Caki2 (cell line): Measurements from ENCODE around the gene ALDH4A1. TPM values are rescaled to one million over a fixed set of nuclear protein-coding genes. Genes with fewer than 3 reads are reported as not detected.

Experiments used
- DNase-seq: peaks from one replicate; pipeline ENCODE4 v3.0.0-alpha.2; 2015; ENCODE audit warnings: low read depth
- in situ Hi-C: cut with HindIII; loops from 2 replicates; pipeline ENCODE4 v1.10.0; 2016; ENCODE audit warnings: low sequenced_read_pairs, low pct_unique_long_range_greater_than_20kb, mixed read lengths
- total RNA-seq: library from RNA; depleted of rRNA; stranded (reverse); fragments of >200 nt; shearing (Covaris generic); gene quantifications from 2 replicates; pipeline ENCODE4 v1.2.3, GENCODE V29; 2014; ENCODE audit warnings: low replicate concordance; rRNA removed

ALDH4A1 gene, protein sequence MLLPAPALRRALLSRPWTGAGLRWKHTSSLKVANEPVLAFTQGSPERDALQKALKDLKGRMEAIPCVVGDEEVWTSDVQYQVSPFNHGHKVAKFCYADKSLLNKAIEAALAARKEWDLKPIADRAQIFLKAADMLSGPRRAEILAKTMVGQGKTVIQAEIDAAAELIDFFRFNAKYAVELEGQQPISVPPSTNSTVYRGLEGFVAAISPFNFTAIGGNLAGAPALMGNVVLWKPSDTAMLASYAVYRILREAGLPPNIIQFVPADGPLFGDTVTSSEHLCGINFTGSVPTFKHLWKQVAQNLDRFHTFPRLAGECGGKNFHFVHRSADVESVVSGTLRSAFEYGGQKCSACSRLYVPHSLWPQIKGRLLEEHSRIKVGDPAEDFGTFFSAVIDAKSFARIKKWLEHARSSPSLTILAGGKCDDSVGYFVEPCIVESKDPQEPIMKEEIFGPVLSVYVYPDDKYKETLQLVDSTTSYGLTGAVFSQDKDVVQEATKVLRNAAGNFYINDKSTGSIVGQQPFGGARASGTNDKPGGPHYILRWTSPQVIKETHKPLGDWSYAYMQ
- 22.8 and 34.8 TPM in 2 replicates for total RNA-seq

DNA sequence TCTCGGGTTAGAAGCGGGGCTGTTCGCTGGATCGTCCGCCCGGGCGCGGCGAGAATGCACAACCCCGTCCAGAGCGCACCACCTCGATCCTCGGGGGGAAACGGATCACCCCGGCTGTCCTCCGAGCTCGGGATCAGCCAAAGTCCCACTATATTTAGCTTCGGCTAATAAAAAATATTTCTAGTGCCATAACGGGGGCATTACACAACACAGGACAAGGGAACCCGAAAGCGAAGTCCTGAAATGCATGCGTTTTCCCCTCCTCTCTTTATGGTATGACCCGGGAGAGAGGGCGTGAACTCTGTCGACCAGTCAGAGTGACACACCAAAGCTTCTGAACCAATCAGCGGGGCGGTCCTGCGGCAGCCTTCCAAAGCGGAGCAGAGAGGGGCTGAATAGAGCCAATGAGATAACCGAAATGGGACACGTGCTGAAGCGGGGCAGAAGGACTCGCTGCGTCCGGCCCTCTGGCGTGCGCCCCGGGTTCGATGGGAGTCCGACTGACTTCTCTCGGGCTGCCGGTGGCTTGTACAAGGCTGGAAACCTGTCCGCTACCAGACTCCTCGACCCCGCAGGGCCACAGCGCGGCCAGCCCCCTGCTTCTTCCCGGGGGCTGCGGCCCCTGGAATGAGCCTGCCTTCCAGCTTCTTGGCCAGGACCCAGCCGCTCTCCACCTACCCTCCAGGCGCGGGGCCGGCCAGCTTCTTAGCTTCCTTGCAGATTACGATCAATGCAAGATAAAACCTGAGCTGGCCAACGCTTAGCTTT, at the start of gene ALDH4A1:
Gene ALDH4A1, minus strand, starts transcription at position 33 of the 768 bp plus-strand sequence. Its CDS starts 32 bp downstream, at position 1.
- in situ Hi-C loops: no loop called here

DNA sequence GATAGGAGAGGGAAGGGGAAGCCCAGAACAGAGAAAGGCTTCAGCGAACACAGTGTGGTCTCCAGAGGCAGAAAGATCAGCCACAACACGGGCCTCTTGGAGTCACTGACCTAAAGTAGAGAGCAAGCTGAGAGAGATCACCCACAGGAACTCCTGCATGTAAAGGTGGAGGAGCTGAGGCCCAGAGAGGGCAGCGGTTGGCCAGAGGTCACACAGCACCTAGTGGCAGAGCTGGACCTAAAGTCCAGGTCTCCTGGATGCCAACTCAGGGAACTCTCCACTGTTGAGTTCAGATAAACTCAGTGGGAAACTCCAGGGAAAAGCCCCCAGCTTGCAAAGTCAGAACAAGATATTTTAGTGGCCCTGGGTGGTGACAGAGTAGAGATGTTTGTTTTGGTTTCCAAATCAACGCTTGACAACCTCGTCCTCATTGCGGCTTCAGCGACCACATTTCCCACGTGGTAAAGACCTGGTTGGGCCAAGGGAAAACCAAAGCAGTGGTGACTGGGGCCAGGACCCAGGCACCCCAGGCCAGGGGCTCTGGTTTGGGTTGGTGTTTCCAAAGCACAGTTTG, 49.5 kb upstream of the ALDH4A1 start:
- DNase-seq: no peak
- in situ Hi-C loops: no loop called here

More for the DNA sequence above, at the start of gene ALDH4A1:
- DNase-seq: peak; percentile 95

DNA sequence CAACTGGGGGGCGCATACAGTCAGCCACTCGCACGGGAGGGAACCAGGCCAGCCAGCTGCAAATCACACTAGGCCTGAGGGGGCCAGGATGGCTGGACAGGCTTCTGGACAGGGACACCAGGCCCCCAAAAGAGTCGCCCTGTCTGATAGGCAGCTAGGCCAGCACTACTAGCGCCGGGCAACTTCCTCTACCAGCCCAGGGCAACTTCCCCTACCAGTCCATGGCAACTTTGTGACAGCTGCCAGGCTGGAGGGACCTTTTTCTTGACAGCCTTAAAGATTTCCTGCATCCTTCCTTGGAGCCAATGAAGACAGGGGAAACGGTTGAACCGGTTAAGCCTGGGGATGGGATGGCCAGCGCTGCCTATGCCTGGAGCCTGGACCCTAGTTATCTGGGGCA, 49.1 kb upstream of the ALDH4A1 start:
- DNase-seq: no peak
- in situ Hi-C loops: no loop called here

DNA sequence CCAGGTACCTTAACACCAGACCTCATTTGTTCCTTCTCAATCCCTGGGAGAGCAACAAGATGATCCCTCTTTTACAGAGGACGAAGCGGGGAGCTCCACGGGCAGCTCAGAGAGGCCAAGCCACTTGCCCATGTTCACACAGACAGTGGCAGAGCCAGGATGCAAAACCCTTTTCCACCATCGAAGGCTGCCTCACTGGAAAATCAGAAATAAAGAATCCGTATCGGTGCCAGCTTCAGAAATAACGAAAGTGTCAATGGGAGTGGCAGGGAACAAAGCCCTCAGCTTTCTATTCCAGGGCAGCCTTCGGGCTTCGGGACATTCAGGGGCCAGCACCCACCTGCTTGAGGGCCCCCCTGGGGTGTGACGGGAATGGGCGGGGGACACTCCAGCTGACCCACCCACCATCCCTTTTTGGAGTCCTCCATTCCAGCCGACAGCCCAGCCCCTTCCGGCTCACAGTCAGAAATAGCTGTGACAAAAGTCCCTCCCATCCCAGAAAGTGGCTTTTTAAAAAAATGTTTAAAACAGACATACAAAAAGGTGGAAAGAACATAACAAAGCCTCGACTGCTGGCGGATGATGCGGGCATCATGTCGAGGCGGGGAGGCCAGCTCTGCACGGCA, 48.2 kb upstream of the ALDH4A1 start:
- no peak for DNase-seq
- in situ Hi-C loops: no loop called here

DNA sequence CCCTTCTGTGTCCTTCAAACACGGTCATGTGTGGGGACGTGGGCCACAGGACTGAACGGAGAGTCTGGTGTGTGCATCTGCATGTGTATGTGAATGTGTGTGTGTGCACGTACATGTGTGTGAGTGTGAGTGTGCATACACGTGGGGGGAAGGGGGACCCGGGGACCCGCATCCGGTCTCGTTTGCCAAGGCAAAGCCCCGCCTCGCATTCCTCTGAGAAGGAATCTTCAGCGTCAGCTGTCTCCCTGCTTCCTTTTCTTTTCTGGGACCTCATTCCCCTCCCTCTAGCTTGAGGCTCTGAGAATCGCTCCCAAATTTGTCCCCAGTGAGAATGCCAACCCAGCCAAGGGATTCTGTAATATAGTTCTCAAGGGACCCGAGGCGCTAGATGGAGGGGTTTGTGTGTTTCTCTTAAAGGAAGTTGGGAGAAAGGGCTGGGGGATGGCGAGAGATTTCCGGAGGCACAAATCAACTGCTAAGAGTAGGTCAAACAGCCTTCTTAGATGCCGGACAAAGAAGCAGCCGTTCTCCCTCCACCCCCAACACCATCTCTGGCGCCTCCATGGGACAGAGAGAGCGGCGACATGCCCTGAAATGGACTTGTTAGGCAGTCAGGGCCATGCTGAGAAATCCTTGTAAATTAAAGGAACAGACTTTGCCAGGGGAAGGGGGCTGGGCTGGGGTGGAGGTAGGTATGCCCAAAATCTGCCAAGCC, 47.5 kb upstream of the ALDH4A1 start:
- DNase-seq: peak; percentile 55
- in situ Hi-C loops: no loop called here

DNA sequence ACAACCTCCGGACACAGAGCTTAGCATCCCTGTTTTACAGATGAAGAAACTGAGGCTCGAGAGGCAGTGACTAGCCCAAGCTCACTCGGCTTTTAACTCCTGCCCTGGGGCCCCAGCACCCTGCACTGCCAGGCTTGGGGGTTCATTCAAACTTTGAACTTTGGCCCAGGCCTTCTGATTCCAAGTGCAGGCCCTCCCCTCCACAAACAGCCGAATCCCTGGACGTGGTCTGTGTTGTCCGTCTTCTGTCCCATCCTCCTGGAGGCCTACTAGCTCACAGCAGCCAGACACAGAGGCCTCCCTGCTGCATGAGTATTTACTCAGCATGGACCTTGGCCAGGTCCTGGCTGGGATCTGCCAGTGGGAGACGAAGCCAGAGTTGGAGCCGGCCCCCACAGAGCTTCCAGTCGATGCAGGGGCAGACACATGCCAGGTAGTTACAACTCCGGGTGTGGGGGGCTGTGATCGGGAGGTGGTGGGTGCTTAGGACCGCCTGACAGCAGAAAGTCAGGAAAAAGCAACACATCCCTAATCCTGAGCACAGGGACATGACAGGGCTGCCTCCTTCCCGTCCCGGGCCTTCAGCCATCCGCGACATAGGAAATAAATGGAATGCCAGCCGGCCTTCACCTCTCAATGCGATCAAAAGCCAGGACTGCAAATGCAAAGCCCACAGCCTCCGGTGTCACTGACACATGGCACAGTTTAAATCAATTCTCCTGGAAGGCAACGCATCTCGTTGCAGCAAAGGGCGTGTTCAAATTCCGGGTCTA, 46.7 kb upstream of the ALDH4A1 start:
- peak; percentile 56 for DNase-seq
- in situ Hi-C loops: no loop called here

DNA sequence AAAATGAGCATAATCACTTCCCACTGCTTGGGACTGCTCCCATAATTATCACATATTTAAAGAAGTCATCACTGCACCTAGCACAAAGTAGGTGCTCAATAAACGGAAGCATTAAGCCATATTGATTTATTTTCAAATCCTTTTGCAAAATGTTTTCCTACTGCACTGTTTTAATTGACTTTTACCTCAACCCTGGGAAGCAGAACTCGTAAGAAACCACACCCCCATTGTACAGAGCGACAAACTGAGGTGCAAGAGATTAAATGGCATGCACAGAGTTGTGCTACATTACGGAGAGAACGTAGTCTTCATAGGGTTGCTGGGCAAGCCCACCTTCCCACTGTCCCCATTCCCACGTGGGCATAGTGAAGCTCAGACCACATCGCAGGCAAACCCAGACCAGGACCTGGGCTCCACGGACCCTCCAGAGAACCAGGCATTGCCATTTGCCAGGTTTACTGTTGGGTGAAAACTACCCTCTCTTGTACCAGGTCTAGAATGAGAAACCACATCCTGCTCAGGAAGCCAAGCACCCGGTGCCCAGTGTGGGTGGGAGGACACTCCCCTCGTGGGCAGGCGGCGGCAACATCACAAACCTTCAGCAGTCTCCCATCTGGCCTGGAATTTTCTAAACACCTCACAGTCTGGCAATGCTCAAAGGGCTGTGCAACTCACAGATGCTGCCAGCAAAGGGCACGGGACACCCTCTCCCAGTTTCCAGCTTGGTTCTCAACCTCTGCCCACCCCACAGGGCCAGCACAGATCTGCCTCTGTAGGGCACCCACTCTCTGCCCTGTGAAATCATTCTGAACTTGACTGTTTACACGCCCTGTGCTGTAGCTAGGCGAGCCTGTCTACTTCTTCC, 45.9 kb upstream of the ALDH4A1 start:
- DNase-seq: no peak
- in situ Hi-C loops: no loop called here

DNA sequence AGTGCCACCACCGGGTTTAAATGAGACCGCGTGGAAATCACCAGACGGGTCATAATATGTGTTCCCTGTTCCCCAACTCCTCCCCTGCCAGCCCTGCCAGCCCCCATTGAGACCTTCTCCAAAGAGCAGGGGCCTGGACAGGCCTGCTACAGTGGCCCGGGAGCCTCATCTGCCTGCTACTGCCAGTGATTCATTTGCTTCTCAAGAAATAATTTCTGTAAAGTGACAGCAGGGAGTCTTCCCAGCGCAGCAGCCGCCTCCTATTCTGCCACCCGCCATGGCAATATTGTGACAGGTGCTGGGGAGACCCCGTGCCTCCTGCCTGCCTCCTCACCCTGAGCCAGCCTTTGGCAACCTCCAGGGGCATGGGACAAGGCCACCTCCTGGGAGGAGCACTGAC, 45.2 kb upstream of the ALDH4A1 start:
- DNase-seq: no peak
- in situ Hi-C loops: no loop called here

DNA sequence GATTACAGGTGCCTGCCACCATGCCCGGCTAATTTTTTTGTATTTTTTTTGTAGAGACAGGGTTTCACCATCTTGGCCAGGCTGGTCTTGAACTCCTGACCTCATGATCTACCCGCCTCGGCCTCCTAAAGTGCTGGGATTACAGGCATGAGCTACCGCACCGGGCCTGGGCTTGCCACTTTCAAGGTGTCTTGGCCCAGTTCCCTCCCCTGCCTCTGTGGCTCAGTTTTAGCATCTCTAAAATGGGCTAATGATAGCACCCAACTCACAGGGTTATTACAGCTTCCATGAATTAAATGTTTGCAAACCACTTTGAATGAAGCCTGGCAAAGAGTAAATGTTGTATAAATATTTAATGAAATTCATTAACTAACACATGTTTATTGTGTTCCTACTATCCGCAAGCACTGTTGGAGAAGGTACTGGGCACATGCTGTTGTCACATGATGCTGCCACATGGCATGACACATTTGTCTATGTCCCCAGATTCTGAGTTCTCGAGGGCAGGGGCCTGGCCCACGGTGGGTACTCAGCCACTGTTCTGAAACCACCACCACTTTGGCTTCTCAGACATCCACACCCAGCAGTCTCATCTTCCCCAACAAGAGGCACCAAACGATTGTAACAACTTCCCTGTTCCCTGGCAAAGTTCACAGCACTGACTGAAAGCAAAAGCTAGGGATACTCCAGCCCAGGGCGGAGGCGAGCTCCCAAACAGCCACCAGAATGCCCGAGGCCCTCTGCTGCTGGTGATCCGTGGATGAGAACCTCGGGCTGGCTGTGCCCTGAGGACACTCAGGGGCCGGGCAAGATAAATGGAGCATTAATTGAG, 44.4 kb upstream of the ALDH4A1 start:
- no peak for DNase-seq
- in situ Hi-C loops: no loop called here

DNA sequence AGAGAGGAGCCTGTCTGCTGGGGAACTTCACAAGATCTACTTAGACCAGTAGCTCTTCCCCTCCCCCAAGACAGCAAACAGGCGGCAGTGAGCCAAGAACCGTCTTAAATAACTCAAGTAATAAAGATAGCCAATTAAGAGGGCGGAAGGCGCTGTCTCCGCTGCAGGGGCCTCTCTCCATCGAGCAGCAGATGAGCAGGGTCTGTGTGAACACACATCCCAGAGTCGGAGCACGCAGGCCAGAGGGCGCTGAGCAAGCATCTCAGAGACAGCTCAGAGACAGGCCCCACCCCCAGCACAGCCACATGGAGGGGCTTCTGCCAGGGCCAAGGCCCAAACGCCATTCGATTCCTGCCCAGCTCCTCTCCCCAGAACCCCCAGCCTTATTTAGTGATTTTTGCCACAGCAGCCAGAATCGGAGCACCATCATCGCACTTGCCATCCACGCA, 43.1 kb upstream of the ALDH4A1 start:
- in situ Hi-C loops: no loop called here
- DNase-seq: no peak

DNA sequence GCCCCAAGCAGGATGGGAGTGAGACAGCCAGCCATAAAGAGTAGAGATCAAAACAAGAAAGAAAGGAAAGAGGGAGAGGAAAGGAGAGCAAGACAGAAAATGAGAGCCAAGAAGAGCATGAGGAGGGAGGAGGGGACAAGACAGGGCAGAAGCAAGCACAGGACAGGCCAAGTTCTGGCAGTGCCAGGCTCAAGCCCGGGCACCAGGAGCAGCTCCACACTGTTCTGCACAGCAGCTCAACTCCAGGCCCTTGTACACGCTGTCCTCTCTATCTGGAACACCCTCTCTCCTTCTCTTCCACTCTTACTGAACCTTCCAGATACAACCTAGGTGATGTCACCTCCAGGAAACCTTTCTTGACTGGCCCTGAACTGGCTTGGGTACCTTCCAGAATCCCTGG, 42.5 kb upstream of the ALDH4A1 start:
- in situ Hi-C loops: no loop called here
- DNase-seq: no peak

DNA sequence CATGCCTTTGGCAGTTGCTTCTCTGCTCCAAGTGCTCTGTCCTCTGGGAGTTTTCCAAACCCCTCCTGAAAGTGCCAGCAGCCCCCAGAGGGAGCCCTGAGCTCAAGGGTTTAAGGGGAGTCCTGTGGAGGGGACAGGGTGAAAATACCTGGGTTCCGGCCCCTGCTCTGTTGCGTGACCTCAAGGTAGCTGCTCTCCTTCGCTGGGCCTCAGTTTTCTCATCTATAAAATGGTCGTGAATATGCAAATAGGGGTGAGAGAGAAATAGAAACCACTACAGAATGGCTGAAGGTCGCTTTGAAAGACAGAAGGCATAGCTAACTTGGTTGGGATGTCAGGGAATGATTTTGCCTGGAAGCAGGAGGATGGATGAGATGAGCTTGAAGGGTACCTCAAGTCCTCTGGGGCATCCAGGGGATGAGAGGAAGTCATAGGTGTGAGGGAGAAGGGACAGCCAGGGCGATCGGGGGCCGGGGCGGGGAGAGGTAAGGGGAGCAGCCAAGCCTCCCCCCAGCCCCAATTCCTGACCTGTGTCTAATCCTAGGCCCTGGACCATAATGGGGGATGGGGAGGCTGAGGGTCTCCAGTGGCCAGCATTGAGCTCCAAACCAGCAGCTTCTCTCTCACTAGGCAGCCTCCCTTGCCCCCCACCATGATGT, 41.7 kb upstream of the ALDH4A1 start:
- DNase-seq: no peak
- in situ Hi-C loops: no loop called here

DNA sequence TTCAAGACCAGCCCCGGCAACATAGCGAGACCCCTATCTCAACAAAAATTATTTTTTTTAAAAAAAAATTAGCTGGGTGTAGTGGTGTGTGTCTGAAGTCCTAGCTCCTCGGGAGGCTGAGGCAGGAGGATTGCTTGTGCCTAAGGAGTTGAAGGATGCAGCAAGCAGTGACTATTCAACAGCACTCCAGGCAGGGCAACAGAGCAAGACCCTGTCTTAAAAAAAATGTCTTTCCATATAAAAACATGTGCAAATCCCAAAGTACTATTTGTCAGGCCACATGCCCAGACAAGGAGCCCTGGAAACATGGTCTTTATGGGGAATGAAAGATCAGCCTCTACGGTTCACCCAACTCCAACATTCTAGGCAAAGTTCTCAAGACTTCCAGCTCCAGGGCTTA, 40.8 kb upstream of the ALDH4A1 start:
- in situ Hi-C loops: no loop called here
- DNase-seq: no peak

DNA sequence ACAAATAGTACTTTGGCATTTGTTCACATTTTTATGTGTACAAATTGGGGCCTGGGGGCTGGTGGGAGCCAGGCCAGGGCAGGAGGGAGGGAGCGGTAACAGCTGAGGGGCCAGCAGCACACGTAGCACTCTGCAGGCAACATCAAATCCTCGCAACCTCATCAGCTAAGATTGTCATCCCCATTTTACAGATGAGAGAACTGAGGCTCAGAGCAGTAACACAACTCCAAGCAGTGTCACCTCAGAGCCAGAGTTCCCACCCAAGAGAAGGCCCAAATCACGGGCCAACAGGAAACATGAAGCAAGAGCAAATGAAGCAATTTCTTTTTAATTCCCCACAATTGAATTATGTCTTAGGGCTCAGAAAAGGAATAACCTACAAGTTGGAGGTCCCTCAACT, 40.0 kb upstream of the ALDH4A1 start:
- in situ Hi-C loops: no loop called here

More for the DNA sequence above, 40.0 kb upstream of the ALDH4A1 start:
- no peak for DNase-seq
